ENCODE measurements around the gene CCL25. TPM values are rescaled to one million over a fixed set of nuclear protein-coding genes. Genes with fewer than 3 reads are reported as not detected.

CCL25 gene
- total and polyA plus RNA-seq, 2 of the 13 experiments (the other 11 are each of a cell fraction or from before 2014, with no cell fraction given) = not detected

DNA sequence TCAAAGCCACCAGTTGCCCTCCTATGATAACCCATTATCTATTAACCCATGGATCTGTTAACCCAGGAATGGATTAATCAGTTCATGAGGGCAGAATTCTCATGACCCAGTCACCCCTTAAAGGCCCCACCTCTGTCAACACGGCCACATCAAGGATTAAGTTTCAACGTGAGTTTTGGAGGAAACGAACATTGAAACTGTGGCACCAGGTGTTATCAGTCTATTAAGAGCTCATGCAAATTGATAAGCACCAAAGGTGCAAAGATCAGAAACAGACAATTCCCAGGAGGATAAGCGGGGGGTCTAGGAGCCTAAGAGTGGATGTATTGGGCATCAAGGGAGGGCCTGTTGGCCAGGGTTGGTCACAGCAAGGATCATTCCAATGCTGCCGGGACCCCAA lies 27.2 kb upstream of the CCL25 start:
- no peak overlapping the region for H3K4me2 ChIP-seq (ENCODE audit: low read depth, low read length)
- peaks cover 0 to 3% of the 10 kb centered on the region in 2 experiments; a peak in 2 of 5 replicates for H3K27me3 ChIP-seq (ENCODE audit: control insufficient read depth in 1 of 2, insufficient read depth in 2 of 2, low read length in 2 of 2)
- CTCF ChIA-PET (ENCODE audit: low intra/inter-chr PET ratio, low total read pairs) = no interaction called here
- in situ Hi-C loops (cut with HindIII; ENCODE audit: extremely low pct_ligation_motif_present, low pct_unique_long_range_greater_than_20kb) (no loop called here), intact Hi-C loops (cut with micrococcal nuclease; ENCODE audit: unreplicated experiment) (no loop called here)
- no TSS peak for BruUV-seq (replicated peaks)
- H2AFZ ChIP-seq (ENCODE audit: low read length) = no peak overlapping the region
- FAIRE-seq (no peak), DNase-seq (ENCODE audit: low spot score) (no peak), ATAC-seq (no peak)
- H3K4me3 ChIP-seq (replicated peaks in 1 of 3; ENCODE audit: insufficient read depth in 1 of 3, low read depth in 2 of 3, low read length in 3 of 3) = no peak overlapping the region
- POLR2A ChIA-PET = no interaction called here
- H3K79me2 ChIP-seq (ENCODE audit: insufficient read depth, low read length) = no peaks in the 10 kb centered on the region
- 17% methylated on average over 4 of the region's 5 CpGs for WGBS (ENCODE audit: low lambda C conversion rate)
- no peaks in the 10 kb centered on the region for H3K9me3 ChIP-seq (ENCODE audit: low read length)
- peaks cover 44% of the 10 kb centered on the region for H3K4me1 ChIP-seq (ENCODE audit: insufficient read depth, low read length)
- H3K36me3 ChIP-seq (replicated peaks in 1 of 2; ENCODE audit: control insufficient read depth in 1 of 2, insufficient read depth in 2 of 2, low read length in 2 of 2) = no peaks in the 10 kb centered on the region
- H4K20me1 ChIP-seq (ENCODE audit: insufficient read depth, low read length) = no peaks in the 10 kb centered on the region
- no peak overlapping the region for H3K9ac ChIP-seq (ENCODE audit: insufficient read depth, low read depth, low read length)
- no peak overlapping the region for H3K27ac ChIP-seq (ENCODE audit: extremely low read length, insufficient read depth, low read length)
- TF ChIP-seq RAD51 (IDR thresholded peaks at IDR 0.05; ENCODE audit: borderline replicate concordance) = no peak
- TF ChIP-seq TBP (CRISPR knock-in tag; IDR thresholded peaks at IDR 0.05) = no peak
- TF ChIP-seq NFKB2 (CRISPR knock-in tag; IDR thresholded peaks at IDR 0.05; ENCODE audit: borderline replicate concordance) = no peak
- TF ChIP-seq RXRA (CRISPR knock-in tag; IDR thresholded peaks at IDR 0.05) = no peak
- no peak for TF ChIP-seq WIZ (CRISPR knock-in tag; IDR thresholded peaks at IDR 0.05)
- TF ChIP-seq CEBPZ (IDR thresholded peaks at IDR 0.05; ENCODE audit: low read length) = no peak
- TF ChIP-seq SALL1 (CRISPR knock-in tag; IDR thresholded peaks at IDR 0.05) = no peak
- no peak for TF ChIP-seq SIX1 (CRISPR knock-in tag; IDR thresholded peaks at IDR 0.05; ENCODE audit: borderline replicate concordance)
- TF ChIP-seq ZNF503 (CRISPR knock-in tag; IDR thresholded peaks at IDR 0.05) = no peak
- TF ChIP-seq ZNF660 (CRISPR knock-in tag; IDR thresholded peaks at IDR 0.05; ENCODE audit: borderline replicate concordance, low read depth) = no peak
- no peak for TF ChIP-seq ZBTB40 (IDR thresholded peaks at IDR 0.05)
- no peak for TF ChIP-seq ZBTB40 (CRISPR knock-in tag; IDR thresholded peaks at IDR 0.05)

All from HepG2 (cell line).